Measurements from ENCODE around the gene HGS.

The HGS gene

DNA sequence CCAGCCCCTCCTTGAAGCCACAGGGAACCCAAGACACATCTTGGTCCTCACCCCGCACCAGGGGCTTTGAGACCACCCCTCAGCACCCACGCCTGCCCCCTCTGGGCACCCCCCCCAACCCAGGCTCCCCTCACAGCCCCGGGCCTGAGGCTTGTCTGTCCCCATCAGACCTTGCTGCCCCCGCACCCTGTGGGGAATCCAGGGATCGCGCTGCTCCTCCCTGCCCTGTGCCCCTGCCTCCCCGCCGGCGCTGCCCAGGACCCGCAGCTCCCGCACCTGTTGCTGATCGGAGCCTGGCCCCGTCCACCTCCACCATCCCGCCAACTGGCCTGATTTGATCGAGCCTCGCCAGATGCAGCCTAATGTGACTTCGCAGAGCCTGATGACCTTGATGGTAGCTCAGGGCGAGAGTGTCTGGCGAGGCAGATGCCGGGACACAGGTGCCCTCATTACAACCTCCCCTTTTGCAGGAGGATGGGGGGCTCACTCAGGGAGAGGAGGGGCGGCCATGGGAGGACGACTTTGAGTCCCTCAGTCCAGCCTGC, 57.3 kb downstream of the HGS start:
- TF ChIP-seq, protein P1, sequence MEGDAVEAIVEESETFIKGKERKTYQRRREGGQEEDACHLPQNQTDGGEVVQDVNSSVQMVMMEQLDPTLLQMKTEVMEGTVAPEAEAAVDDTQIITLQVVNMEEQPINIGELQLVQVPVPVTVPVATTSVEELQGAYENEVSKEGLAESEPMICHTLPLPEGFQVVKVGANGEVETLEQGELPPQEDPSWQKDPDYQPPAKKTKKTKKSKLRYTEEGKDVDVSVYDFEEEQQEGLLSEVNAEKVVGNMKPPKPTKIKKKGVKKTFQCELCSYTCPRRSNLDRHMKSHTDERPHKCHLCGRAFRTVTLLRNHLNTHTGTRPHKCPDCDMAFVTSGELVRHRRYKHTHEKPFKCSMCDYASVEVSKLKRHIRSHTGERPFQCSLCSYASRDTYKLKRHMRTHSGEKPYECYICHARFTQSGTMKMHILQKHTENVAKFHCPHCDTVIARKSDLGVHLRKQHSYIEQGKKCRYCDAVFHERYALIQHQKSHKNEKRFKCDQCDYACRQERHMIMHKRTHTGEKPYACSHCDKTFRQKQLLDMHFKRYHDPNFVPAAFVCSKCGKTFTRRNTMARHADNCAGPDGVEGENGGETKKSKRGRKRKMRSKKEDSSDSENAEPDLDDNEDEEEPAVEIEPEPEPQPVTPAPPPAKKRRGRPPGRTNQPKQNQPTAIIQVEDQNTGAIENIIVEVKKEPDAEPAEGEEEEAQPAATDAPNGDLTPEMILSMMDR (IDR thresholded peaks at IDR 0.05; ENCODE audit: control insufficient read depth, insufficient read depth, low read depth, low read length, missing control alignments), result no peak
- DNase-seq (ENCODE audit: low read depth), result no peak
- H3K4me3 ChIP-seq (ENCODE audit: control insufficient read depth, low read depth, low read length), result no peak overlapping the region

DNA sequence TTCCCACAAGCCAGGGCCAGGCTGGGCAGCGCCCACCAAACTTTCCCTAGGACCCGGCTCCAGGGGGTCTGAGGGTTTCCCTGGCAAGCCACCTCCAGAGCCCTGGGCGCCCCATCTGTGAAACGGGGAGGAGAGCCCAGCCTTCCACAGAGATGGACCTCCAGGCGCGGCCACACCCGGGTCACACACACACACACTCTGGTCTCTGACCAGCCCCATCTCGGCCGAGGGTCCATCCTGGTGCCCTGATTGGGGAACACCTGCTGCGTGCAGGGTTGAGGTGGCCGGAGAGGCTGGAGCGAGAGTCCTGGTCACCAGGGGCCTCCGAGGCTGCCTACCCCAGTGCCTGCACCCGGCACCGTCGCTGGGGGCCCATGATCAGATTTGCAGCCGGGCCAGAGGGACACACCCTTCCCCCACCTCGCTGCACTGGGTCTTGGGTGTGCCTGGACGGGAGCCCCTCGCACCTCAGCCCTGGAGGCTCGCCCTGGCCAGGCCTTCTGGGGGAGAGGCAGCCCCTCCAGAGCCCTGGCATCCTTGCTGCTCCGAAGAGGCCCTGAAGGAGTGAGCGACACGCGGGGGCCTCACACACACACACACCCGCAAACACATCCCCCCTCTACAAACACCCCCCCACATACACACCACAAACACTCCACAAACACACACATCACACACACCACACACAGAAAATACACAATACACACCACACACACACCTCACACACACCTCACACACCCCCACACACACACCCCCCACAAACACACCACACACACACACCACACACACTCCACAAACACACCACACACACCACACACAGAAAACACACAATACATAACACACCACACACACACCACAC, 58.0 kb downstream of the HGS start:
- no peak for DNase-seq (ENCODE audit: low read depth)
- no peak overlapping the region for H3K4me3 ChIP-seq (ENCODE audit: control insufficient read depth, low read depth, low read length)
- TF ChIP-seq, protein P1 (IDR thresholded peaks at IDR 0.05; ENCODE audit: control insufficient read depth, insufficient read depth, low read depth, low read length, missing control alignments), result no peak
